ENCODE data around the gene DENND1C. TPM values are rescaled to one million over a fixed set of nuclear protein-coding genes. Genes with fewer than 3 reads are reported as not detected.

DENND1C gene
- total RNA-seq, 4 donors from 2014 or later, result 1.1 to 8.1 (median 2.5) TPM

GRCh38 chr19:6450166-6450565, 31.4 kb downstream of the DENND1C start:
- H3K9me3 ChIP-seq, result peaks cover 0 to 44% (median 0%) of the 10 kb centered on the region in 4 donors
- no peak for TF ChIP-seq POLR2A (IDR thresholded peaks at IDR 0.05)
- TF ChIP-seq CTCF (IDR thresholded peaks at IDR 0.05), result no peak
- TF ChIP-seq EP300 (IDR thresholded peaks at IDR 0.05), result no peak
- H3K4me3 ChIP-seq, result no peak overlapping the region
- no peaks in the 10 kb centered on the region for H3K27me3 ChIP-seq
- DNase-seq (ENCODE audit: low spot score in 2 of 2), result no peak
- H3K4me1 ChIP-seq, result no peaks in the 10 kb centered on the region
- WGBS, 2 donors, result 92% methylated on average over 5 of the region's 5 CpGs
- peaks cover 3 to 99% (median 9%) of the 10 kb centered on the region in 3 donors for H3K36me3 ChIP-seq
- H3K27ac ChIP-seq, result no peak overlapping the region

GRCh38 chr19:6448045-6448444, 33.5 kb downstream of the DENND1C start:
- H3K9me3 ChIP-seq, result peaks cover 0 to 22% (median 0%) of the 10 kb centered on the region in 4 donors
- TF ChIP-seq EP300 (IDR thresholded peaks at IDR 0.05) (no peak), CTCF (IDR thresholded peaks at IDR 0.05) (no peak), POLR2A (IDR thresholded peaks at IDR 0.05) (no peak)
- whole genome bisulfite sequencing, 2 donors, result 90 to 92% methylated on average over 3 of the region's 3 CpGs
- H3K27me3 ChIP-seq, result no peaks in the 10 kb centered on the region
- H3K27ac ChIP-seq, result no peak overlapping the region
- no peak for DNase-seq (ENCODE audit: low spot score in 2 of 2)
- H3K4me1 ChIP-seq, result no peaks in the 10 kb centered on the region
- H3K4me3 ChIP-seq, result no peak overlapping the region
- peaks cover 0 to 97% (median 0%) of the 10 kb centered on the region in 3 donors for H3K36me3 ChIP-seq

- TF ChIP-seq EP300 (IDR thresholded peaks at IDR 0.05) (no peak), POLR2A (IDR thresholded peaks at IDR 0.05) (no peak), CTCF (IDR thresholded peaks at IDR 0.05) (no peak)
- Histone ChIP-seq H3K4me3 (no peak overlapping the region), H3K27me3 (no peaks in the 10 kb centered on the region), H3K27ac (no peak overlapping the region), H3K9me3 (peaks cover 0 to 20% (median 0%) of the 10 kb centered on the region in 4 donors), H3K36me3 (peaks cover 0 to 97% (median 0%) of the 10 kb centered on the region in 3 donors), H3K4me1 (no peaks in the 10 kb centered on the region)
- DNase-seq (ENCODE audit: low spot score in 2 of 2), result no peak
- WGBS, 2 donors, result 98% methylated on average over 3 of the region's 3 CpGs
Measured at GRCh38 chr19:6446452-6446851, 35.1 kb downstream of the DENND1C start.

- no peak for TF ChIP-seq CTCF (IDR thresholded peaks at IDR 0.05)
- no peak for TF ChIP-seq POLR2A (IDR thresholded peaks at IDR 0.05)
- TF ChIP-seq EP300 (IDR thresholded peaks at IDR 0.05), result no peak
- peaks cover 0 to 74% (median 0%) of the 10 kb centered on the region in 3 donors for H3K36me3 ChIP-seq
- no peak overlapping the region for H3K27ac ChIP-seq
- H3K4me1 ChIP-seq, result no peaks in the 10 kb centered on the region
- 87 to 94% methylated on average over 12 to 13 of the region's 13 CpGs for WGBS, 2 donors
- no peak for DNase-seq (ENCODE audit: low spot score in 2 of 2)
- H3K4me3 ChIP-seq, result no peak overlapping the region
- H3K9me3 ChIP-seq, result peaks cover 0 to 20% (median 0%) of the 10 kb centered on the region in 4 donors
- H3K27me3 ChIP-seq, result no peaks in the 10 kb centered on the region
Measured at GRCh38 chr19:6443986-6444385, 37.6 kb downstream of the DENND1C start.

- no peaks in the 10 kb centered on the region for H3K27me3 ChIP-seq
- 86 to 88% methylated on average over 13 of the region's 13 CpGs for WGBS, 2 donors
- peaks cover 0 to 56% (median 0%) of the 10 kb centered on the region in 3 donors for H3K36me3 ChIP-seq
Measured at GRCh38 chr19:6442087-6442688, 39.4 kb downstream of the DENND1C start.

More at GRCh38 chr19:6442087-6442688, 39.4 kb downstream of the DENND1C start:
- Histone ChIP-seq H3K27ac (no peak overlapping the region), H3K4me3 (no peak overlapping the region), H3K9me3 (peaks cover 0 to 19% (median 0%) of the 10 kb centered on the region in 4 donors), H3K4me1 (no peaks in the 10 kb centered on the region)
- DNase-seq (ENCODE audit: low spot score in 2 of 2), result no peak
- TF ChIP-seq CTCF (IDR thresholded peaks at IDR 0.05), result no peak
- no peak for TF ChIP-seq POLR2A (IDR thresholded peaks at IDR 0.05)
- TF ChIP-seq EP300 (IDR thresholded peaks at IDR 0.05), result no peak
